ENCODE measurements around the gene ADAM17.

GRCh38 chr2:9586465-9586864 lies 30.8 kb upstream of the ADAM17 start:
- TF ChIP-seq EP300 (IDR thresholded peaks at IDR 0.05), result no peak
- no peak for TF ChIP-seq CTCF (IDR thresholded peaks at IDR 0.05)

All from esophagus muscularis mucosa (tissue), 3 donors.